ENCODE data around the gene PLEKHG5.
"Not testable (repeated sequence)": the region's sequence is repeated elsewhere in the genome, so short reads cannot be mapped to it uniquely, and the experiment has no call there.

PLEKHG5 gene

DNA sequence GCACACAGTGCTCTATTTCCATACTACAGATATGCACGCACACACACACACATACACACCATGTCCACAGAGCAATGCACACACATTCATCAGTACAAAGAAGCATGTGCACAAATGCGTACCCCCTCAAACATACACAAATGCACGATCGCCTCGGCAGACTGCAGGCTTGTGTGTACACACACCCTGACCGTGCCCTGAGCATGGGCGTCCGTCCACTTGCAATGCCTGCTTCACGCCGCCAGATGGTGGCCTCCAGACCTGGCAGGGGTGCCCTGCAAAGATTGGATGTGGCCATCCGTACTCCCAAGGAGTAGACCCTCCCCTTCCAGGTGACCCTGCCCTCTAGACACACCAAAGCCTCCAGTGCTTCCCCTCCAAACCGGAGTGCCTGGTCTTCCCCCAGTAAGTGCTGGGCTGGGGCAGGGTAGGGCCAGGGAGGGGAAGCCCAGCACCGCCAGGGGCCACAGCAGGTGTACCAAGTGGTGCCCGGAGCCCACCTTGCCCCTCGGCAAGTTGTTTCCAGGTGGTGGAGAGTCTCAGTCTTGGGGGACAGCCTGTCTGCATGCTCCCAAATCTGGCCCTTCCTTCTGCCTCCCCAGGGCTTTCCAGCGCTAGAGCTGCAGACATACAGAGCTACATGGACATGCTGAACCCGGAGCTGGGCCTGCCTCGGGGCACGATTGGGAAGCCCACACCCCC is 46.3 kb downstream of the PLEKHG5 start:
- DNase-seq = peak; percentile 37

DNA sequence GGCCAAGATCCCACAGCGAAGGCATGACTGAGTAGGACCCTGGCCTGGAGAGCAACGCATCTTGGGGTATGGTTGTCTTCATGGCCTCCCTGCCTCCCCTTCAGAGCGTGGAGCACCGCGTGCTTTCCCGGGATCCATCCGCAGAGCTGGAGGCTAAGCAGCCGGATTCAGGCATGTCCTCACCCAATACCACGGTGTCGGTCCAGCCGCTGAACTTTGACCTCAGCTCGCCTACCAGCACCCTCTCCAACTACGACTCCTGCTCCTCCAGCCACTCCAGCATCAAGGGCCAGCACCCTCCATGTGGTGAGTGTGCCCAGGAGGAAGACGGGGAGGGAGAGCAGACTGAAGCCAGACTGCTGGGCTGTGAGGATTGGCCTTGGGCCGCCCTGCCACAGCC is 47.1 kb downstream of the PLEKHG5 start:
- DNase-seq = no peak

DNA sequence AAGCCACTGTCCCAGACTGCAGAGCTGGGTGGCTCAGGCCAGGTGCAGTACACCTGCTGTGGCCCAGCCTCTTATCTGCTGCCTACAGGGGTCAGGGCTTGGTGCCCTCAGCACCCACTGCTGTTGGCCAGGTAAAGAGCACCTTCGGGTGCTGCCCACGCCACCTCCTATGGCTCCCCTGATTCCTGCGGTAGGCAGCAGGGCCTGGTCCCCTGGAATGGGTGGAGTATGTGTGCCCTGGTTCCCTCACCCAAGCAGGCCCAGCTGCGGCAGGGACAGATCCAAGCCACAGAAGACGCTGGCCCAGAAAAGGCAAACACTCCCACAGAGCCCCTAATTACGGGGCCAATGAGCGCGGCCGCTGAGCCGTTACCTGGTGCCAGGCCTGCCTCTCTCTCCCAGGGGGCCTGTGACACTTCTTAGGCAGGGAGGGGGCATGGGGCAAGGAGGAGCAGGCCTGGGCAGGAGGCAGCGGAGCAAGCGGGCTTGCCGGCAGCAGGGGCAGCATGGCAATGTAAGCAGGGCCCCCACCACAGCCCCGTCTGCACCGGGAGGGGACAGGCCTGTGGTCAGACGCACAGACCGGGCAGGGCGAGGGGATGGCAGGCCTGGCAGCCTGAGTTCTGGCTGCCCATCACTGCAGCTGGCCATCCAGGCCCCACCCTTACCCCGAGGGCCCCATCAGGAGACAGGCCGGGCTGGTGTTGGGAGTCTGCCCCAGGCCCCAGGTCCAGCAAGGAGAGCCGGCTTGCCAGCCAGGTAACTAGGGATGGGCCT is 47.9 kb downstream of the PLEKHG5 start:
- DNase-seq = no peak

DNA sequence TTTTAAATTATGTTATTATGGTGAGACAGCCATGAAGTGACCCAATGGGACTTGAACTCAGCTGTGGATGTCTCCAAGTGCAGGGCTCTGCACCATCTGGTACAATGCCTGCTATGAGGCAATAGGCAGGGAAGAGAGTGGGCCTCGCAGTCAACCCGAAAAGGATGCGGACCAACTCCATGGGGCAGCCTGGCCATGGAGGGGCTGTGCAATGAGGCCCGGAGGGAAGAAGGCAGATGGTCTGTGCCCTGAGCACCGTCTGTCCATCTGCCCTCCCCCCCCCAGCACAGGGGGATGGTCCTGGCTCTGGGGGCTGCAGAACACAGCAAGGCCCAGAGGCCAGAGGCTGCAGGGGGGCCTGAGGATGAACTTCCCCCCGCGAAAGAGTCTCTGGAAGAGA is 49.9 kb downstream of the PLEKHG5 start:
- DNase-seq = no peak

DNA sequence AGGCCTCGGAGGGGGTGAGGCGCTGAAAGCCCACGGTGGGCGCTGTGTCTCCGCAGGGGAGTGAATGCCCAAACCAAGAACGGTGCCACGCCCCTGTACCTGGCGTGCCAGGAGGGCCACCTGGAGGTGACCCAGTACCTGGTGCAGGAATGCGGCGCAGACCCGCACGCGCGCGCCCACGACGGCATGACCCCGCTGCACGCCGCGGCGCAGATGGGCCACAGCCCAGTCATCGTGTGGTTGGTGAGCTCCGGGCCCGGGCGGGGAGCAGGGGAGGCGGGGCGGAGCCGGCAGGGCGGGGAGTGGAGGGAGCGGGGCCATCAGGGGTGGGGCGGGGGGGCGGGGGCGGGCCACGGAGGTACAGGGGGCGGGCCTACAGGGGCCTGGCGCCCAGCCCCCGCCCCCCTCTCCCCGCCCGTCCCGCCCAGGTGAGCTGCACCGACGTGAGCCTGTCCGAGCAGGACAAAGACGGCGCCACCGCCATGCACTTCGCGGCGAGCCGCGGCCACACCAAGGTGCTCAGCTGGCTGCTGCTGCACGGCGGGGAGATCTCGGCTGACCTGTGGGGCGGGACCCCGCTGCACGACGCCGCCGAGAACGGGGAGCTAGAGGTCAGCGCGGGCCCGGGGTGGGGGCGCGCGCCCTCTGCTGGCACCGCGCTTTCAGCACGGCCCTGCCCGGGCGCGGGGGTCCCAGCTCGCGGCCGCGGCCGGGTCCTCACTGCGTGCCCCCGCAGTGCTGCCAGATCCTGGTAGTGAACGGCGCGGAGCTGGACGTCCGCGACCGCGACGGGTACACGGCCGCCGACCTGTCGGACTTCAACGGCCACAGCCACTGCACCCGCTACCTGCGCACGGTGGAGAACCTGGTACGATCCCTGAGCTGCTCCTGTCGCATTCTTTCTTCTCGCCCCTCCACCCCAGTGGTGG is 51.0 kb downstream of the PLEKHG5 start:
- peak; percentile 73 for DNase-seq

DNA sequence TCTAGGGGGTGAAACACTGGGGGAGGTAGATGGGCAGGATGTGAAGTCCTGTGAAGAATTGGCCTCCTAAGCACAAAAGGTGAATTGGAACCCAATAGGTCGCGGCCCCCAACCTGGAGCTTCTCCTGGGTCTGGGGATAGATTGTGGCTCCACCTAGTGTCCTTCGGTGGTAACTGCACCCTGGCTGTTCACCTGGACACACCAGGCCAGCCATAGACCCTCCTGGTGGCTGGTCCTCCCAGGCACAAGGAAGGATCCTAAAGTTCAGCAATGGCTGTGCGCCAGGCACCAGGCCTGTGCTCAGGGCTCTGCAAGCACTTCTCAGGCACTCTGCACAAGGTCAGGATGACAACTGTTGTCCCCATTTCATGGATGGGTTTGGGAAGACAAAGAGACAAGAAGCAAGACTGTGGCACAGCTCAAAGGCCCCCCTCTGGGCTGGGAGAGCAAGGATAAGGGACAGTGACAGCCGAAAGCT is 53.4 kb downstream of the PLEKHG5 start:
- peak; percentile 75 for DNase-seq

DNA sequence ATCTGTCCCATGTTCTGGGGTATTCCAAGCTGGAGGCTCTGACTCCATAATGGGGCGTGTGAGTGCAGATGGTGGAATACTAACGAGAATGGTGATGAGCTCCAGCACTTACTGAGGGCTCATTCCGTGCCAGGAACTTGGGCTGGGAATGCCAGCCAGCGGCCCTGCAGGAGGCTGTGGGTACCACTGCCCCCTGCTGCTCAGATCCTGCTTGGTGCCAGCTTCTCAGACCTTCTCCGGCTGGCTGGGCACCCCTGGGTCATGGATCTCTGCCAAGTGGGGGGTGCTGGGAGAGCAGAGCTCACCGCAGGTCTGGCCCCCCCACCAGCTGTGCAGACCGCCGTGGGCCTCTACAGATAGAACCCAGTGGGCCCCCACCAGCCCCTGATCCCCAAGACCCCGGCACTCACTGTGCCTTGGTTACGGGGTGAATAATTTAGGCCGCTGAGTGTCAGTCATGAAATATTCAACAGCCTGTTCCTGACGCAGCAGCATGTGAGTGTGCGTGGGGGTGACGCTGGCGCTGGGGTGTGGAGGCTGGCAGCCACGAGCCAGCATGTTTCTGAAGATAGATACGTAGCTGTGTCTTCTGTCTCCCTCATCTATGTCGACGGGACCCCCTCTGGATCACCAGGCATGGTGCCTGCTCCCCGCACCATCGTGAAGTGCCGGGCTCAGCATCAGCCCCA is 54.3 kb downstream of the PLEKHG5 start:
- DNase-seq = not testable (repeated sequence)

DNA sequence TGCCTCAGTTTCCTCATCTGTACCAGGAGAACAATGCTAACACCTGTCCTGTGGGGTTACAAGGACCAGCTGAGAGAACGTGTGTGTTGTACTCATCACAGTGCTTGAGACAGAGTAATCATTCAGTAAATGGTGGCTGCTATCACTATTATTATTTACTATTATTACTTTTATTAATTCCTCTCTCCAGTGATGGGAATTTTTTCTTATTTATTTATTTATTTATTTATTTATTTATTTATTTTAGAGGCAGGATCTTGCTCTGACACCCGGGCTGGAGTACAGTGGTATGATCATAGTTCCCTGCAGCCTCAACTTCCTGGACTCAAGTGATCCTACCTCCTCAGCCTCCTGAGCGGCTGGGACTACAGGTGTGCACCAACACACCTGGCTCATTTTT is 55.2 kb downstream of the PLEKHG5 start:
- DNase-seq = not testable (repeated sequence)

DNA sequence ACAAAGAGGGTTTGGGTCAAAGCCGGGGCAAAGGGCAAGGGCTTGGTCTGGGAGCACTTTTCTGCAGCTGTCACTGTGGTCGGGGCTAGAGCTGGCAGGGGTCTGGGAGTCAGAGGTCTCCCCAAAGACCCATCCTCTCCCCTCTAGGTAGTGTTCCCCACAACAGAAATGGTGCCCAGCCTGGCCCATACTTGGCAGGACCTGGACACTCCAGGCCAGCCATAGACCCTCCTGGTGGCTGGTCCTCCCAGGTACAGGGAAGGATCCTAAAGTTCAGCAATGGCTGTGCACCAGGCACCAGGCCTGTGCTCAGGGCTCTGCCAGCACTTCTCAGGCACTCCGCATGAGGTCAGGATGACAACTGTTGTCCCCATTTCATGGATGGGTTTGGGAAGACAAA is 55.9 kb downstream of the PLEKHG5 start:
- no peak for DNase-seq

DNA sequence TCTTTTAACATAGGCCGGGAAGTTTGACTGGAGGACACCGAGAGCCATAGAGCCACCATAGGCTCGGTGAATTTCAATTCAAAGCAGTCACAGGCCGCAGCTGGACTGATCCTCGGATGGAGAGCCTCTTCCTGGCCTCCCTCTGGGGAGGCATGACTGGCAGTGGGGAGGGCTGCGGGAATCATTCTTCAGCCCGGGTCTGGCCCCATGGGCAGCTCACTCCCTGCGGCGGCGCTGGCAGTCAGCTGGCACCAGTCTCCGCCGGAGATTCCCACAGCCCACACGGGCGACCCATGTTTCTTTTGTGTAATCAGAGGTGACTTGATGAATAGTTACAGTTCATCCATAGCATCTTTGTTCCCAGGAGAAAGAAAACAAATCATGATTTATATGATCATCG is 56.3 kb downstream of the PLEKHG5 start:
- no peak for DNase-seq

DNA sequence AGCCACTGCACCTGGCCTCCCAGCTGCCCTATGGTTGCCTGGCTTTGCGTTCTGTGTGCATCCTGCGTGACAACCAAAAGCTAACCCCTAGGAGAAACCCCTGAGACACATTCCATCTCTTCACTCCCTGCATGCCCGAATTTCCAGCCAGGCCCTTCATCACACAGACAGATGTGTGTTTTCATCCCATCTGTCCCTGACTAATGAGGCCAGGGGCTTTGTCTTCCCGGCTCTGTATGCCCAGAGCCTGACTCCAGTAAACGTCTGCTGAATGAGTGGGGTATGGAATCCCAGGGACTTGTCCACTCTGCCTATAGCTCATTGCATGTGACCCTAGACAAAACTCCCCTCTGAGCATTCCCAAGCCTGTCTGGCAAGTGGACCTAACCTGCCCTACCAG is 57.3 kb downstream of the PLEKHG5 start:
- no peak for DNase-seq

DNA sequence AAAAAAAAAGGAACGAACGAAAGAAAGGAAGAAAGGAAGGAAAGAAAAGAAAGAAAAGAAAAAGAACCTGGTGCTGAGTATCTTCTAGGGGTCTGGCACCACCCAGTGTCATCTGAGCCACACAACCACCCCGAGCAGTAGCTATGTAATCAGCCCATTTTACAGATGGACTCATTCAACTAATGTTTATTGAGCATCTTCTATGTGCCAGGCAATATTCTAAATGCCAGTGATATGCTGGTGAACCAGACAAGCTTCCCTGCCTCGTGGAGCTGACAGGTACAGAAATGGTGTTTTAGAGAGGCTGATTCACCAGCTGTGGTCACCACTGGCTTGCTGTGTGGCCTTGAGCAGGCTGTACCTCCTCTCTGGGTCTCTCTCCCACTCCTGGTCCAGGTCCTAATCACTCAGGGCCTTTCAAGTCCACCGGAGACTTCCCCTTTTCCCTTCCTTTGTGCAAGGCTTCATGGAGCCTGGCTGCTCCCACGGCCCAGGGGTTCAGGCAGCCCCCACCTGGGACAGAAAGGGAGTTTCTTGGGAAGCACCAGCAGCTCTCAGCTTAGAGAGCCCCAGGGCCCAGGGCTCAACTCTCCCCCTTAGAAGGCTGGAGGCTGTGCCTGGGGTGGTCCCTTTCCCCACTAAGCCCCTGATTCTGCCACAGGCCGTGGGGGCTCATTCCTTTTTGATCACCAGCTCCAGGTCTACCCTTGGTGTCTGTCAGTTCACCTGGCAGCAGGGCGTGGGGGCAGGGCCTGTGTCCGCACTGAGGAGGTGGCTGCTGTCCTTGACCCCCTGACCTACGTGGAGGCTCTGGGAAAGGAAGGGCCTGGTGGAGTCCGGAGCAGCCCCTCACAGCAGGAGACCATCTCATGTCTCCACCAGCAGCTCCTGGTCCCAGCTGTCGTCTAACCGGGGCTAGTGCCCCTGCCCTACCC is 59.6 kb downstream of the PLEKHG5 start:
- DNase-seq = not testable (repeated sequence)

DNA sequence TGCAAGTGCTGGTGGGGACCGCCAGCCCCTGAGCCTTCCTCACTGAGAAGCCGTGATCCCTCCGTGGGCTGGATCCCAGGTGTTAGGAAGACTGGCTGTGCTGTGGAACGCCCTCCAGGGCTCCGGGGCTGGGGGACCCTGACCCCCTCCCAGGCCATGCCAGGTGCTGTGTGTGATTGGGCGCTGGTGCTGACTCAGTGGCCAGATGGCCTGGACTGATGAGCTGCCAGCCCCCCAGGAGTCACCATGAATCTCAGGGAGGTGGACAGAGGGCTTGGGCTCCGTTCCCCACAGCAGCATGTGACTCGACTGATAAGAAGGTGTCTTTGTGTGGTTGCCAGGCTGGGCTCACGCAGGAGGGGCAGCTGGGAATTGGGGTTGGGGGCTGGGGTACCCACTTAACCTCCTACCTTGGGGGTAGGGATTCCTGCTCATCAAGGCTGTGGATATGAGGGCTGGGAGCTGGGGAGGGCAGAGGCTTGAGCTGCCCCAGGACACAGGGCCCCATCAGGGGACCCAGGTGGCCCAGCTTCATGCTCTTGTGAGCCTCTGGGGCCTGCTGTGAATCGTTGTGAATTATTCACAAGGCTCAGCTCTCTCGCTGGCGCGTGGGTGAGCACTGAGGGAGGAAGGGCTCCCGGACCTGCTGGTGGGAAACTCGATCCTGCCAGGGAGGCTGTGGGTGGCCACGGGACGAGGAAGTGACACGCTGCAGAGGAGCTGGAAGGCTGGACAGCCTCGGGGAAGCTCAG is 61.6 kb downstream of the PLEKHG5 start:
- DNase-seq = not testable (repeated sequence)

DNA sequence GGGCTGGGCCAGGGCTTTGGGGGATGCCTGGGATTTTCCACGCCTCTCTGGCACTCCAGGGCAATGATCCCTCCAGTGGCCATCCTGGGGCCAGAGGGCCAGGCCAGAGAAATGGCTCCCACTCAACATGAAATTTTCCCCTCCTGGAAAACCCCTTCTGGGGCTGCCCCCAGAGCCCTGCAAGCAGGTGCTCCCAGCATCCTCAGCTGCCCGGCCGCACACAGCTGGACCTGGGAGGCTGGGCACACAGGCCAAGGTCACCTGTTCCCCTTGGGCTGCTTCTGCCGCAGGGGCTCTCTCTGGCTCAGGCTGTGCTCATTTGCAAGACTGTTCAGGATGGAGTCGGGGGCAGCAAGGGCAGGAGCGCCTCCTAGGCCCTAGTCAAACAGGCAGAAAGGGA is 63.0 kb downstream of the PLEKHG5 start:
- not testable (repeated sequence) for DNase-seq

DNA sequence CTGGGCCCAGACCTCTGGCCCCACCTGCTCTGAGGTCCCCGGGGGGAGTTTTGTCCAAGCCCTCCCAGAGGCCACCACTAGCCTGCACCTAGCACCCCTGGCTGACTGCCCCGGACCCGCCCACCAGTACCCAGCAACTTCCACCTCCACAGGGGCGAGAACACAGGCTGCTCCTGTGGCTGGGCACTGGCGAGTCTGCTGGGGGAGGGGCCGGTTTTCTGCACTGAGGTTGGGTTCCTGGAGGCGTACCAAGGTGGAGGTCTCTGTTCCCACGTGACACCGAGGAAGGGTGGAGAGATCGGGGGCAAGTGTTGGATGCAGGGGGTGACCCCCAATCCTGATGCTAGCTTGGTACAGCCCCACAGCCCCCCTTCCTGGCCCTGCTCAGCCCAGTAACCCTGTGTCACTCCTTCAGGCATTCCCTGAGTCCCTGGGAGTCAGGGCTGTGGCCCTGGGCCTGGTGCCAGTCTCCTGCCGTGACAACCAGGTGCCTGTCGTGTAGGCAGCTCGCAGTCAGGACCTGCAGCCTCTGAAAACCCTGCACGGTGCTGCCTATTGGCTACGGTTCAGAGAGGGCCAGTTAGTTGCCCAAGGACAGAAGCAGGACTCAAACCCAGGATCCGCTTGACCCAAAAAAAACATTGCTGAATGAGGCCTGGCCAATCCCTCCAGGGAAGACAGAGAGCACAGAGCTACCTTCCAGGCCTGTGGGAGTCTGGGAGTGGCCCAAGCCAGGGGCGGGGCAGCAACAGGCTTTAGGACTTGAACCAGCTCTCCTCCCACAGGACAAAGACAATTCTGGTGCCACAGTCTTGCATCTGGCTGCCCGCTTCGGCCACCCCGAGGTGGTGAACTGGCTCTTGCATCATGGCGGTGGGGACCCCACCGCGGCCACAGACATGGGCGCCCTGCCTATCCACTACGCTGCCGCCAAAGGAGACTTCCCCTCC is 63.8 kb downstream of the PLEKHG5 start:
- DNase-seq = no peak

DNA sequence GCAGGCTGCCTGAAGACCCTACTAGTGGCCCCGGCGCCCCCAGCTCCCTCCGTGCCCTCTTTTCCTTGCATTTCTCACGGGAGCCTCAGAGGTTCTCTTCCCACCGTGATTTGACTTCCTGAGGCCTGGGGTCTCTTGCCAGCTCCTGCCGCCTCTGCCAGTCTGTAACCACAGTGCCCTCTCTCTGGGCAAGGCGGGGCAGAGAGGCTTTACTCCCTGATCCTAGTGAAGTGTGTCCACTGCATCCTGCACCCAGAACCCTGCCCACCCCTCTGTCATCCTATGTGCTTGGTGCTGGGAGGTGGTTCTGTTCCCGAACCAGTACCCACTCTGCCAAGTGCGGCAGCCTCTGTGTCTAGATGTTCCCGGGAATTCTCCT is 64.5 kb downstream of the PLEKHG5 start:
- no peak for DNase-seq

DNA sequence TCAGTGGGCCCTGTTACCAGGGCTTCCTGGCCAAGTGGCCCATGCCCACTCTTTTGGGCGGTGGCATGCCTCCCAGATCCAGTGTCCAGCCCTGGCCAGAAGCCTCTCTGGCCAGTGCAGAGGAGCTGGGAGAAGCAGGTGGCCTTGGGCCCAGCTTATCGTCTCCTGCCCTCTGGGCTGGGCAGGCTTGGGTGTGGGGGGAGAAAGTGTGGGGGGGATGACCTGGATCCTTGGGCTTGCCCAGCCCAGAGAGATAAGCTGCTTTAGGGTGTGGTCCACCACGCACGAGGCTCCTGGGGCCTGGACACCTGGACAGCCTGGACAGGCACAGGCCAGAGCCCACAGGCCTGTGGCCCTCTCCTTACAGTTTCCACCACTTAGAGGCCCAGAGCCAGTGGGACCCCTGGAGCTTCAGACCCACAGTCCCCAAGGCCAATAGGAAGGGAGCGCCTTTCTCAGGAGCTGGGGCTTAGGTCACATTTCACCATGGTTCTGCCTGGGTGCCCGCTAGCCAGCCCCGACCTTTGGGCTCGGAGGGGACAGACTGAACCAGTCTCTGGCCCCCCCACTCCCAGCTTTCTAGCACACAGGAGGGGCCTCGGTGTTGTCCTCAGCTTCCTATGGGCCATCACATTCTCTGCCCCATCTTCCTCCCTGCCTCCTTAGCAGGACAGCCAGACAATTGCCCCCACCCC is 65.0 kb downstream of the PLEKHG5 start:
- no peak for DNase-seq

DNA sequence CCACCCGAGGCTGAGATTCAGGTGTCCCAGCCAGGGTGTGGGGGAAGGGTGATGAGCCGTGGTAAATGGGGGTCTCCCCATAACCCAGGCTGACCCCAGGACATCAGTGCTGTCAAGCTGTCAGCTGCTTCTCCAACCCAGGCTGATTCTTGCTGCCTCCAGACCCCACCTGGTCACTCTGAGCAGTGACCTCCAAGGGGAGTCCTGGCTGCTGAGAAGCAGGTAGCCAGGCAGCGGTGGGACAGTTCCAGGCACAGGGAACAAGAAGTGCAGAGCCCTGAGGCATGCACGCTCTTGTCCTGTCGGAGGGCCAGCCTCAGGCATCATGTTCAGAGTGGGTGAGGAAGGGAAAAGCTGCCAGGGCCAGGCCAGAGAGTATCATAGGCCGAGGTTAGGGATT is 65.8 kb downstream of the PLEKHG5 start:
- no peak for DNase-seq

All from activated CD4-positive, alpha-beta T cell treated with anti-CD3 and anti-CD28 coated beads, Interleukin-2, amount 50 U/mL, for 16 hours (primary cell).